UCSD-AML1 (cell line): ENCODE measurements around the gene OMA1.

Experiments used
- DNase-seq: peaks from one replicate; lab custom pipeline; 2025; ENCODE audit not compliant: unreplicated experiment; lab: John Stamatoyannopoulos, UW

The OMA1 gene

GRCh38 chr1:58460469-58460868, 86.1 kb downstream of the OMA1 start:
- no peak for DNase-seq

- no peak for DNase-seq
Observed at GRCh38 chr1:58459911-58460310, 86.6 kb downstream of the OMA1 start.

GRCh38 chr1:58457023-58457635, 89.4 kb downstream of the OMA1 start:
- DNase-seq, result no peak

- DNase-seq, result no peak
Observed at GRCh38 chr1:58456470-58456869, 90.1 kb downstream of the OMA1 start.

- no peak for DNase-seq
Observed at GRCh38 chr1:58454807-58455206, 91.7 kb downstream of the OMA1 start.

GRCh38 chr1:58454385-58454784, 92.1 kb downstream of the OMA1 start:
- no peak for DNase-seq

GRCh38 chr1:58451560-58452191, 94.8 kb downstream of the OMA1 start:
- DNase-seq, result no peak

- no peak for DNase-seq
Observed at GRCh38 chr1:58447886-58448285, 98.6 kb downstream of the OMA1 start.

- no peak for DNase-seq
Observed at GRCh38 chr1:58447042-58447441, 99.5 kb downstream of the OMA1 start.

- no peak for DNase-seq
Observed at GRCh38 chr1:58446368-58446767, 100.2 kb downstream of the OMA1 start.

- DNase-seq, result no peak
Observed at GRCh38 chr1:58443986-58444868, 102.3 kb downstream of the OMA1 start.

- DNase-seq, result no peak
Observed at GRCh38 chr1:58442114-58442513, 104.4 kb downstream of the OMA1 start.

GRCh38 chr1:58441699-58442098, 104.8 kb downstream of the OMA1 start:
- no peak for DNase-seq

- no peak for DNase-seq
Observed at GRCh38 chr1:58440696-58441095, 105.8 kb downstream of the OMA1 start.

GRCh38 chr1:58439946-58440345, 106.6 kb downstream of the OMA1 start:
- no peak for DNase-seq

- no peak for DNase-seq
Observed at GRCh38 chr1:58438468-58438867, 108.1 kb downstream of the OMA1 start.

- DNase-seq, result no peak
Observed at GRCh38 chr1:58437623-58438022, 108.9 kb downstream of the OMA1 start.

- no peak for DNase-seq
Observed at GRCh38 chr1:58436615-58437297, 109.8 kb downstream of the OMA1 start.

GRCh38 chr1:58435376-58435775, 111.2 kb downstream of the OMA1 start:
- DNase-seq, result no peak

- DNase-seq, result no peak
Observed at GRCh38 chr1:58434607-58435006, 111.9 kb downstream of the OMA1 start.

GRCh38 chr1:58434181-58434580, 112.3 kb downstream of the OMA1 start:
- DNase-seq, result no peak
